GM12878 (cell line): ENCODE data around the gene KRTAP1-3. TPM values are rescaled to one million over a fixed set of nuclear protein-coding genes. Genes with fewer than 3 reads are reported as not detected.

Source experiments
- ATAC-seq: fragments of 200-7000 bp; cut with Tn5 transposase; 3 replicates; pipeline ENCODE4 v1.9.1; 2020; ENCODE audit warnings: mild to moderate bottlenecking, moderate library complexity
- BruUV-seq: library from RNA; stranded (reverse); fragments of 400-500 nt; replicated peaks from 2 replicates; lab custom pipeline; 2021; lab: Mats Ljungman, UMichigan
- CTCF ChIA-PET: fragments of 300-600 bp; sonication (Branson Sonifier 250); formaldehyde crosslinking; extraction: SDS; loops from one replicate; lab custom pipeline; 2021; ENCODE audit warnings: inconsistent platforms; lab: Yijun Ruan, JAX
- POLR2A ChIA-PET: fragments of 350-600 bp; formaldehyde crosslinking; extraction: SDS; loops from one replicate; lab custom pipeline; 2021; ENCODE audit warnings: inconsistent platforms; lab: Charles Lee
- RAD21 ChIA-PET: fragments of 300-600 bp; sonication (Branson Sonifier 250); formaldehyde crosslinking; loops from one replicate; lab custom pipeline; 2023; ENCODE audit warnings: antibody characterized with exemption; ENCODE audit not compliant: unreplicated experiment; lab: Charles Lee
- SMC1A ChIA-PET: fragments of 300-600 bp; sonication (Branson Sonifier 250); formaldehyde crosslinking; loops from one replicate; lab custom pipeline; 2023; ENCODE audit not compliant: unreplicated experiment, uncharacterized antibody; lab: Charles Lee
- DNase-seq: peaks from one replicate; pipeline ENCODE4 v3.0.0-alpha.2; 2011; ENCODE audit warnings: low read depth, low spot score
- FAIRE-seq: peaks from 3 replicates; lab custom pipeline; 2011; peaks lifted over from hg19 to GRCh38; lab: Jason Lieb, UNC
- H2AFZ ChIP-seq: 2 replicates; pipeline ENCODE4 v1.6.0; 2011; ENCODE audit warnings: low read depth, low read length, control low read depth; ENCODE audit not compliant: control insufficient read depth
- H3K27ac ChIP-seq: 2 replicates; pipeline ENCODE4 v1.5.1; 2011; ENCODE audit warnings: control low read depth; ENCODE audit not compliant: control insufficient read depth, insufficient read depth
- H3K27me3 ChIP-seq, 2 experiments: replicated peaks in 1 of 2; 2 replicates each; pipeline versions ENCODE4 v1.6.0 to v1.6.1; 2011; ENCODE audit warnings: low read length in 1 of 2; ENCODE audit not compliant: control insufficient read depth in 2 of 2, insufficient read depth in 2 of 2
- H3K36me3 ChIP-seq, 2 experiments: 2 replicates each; pipeline ENCODE4 v1.5.1; 2011; ENCODE audit warnings: low read length in 1 of 2; ENCODE audit not compliant: control insufficient read depth in 2 of 2, insufficient read depth in 2 of 2
- H3K4me1 ChIP-seq: 2 replicates; pipeline ENCODE4 v1.6.1; 2011; ENCODE audit warnings: mild to moderate bottlenecking, low read length, moderate library complexity, mixed read lengths; ENCODE audit not compliant: control insufficient read depth, insufficient read depth
- H3K4me2 ChIP-seq: 2 replicates; pipeline ENCODE4 v1.6.0; 2011; ENCODE audit warnings: control low read depth; ENCODE audit not compliant: control insufficient read depth, insufficient read depth
- H3K4me3 ChIP-seq: fragments of 200-600 bp; sonication (generic); 2 replicates; pipeline ENCODE4 v1.5.1; 2016
- H3K79me2 ChIP-seq: 2 replicates; pipeline ENCODE4 v1.6.0; 2011; ENCODE audit warnings: low read length; ENCODE audit not compliant: control insufficient read depth, insufficient read depth
- H3K9ac ChIP-seq: 2 replicates; pipeline ENCODE4 v1.8.0; 2011; ENCODE audit warnings: low read length, control low read depth, mixed read lengths; ENCODE audit not compliant: control insufficient read depth, insufficient read depth
- H3K9me3 ChIP-seq: replicated peaks from 3 replicates; pipeline ENCODE4 v1.5.1; 2011; ENCODE audit warnings: mild to moderate bottlenecking, low read length; ENCODE audit not compliant: control insufficient read depth, insufficient read depth
- H4K20me1 ChIP-seq: 2 replicates; pipeline ENCODE4 v1.6.0; 2011; ENCODE audit not compliant: control insufficient read depth, insufficient read depth
- BACH1 ChIP-seq: fragments of 450-650 bp; IDR thresholded peaks from 2 replicates; pipeline ENCODE4 v1.6.1; 2017; ENCODE audit warnings: mild to moderate bottlenecking, borderline replicate concordance
- BHLHE40 ChIP-seq, 2 experiments: fragments of 450-650 bp in 1 of 2; IDR thresholded peaks; 2 replicates each; pipeline ENCODE4 v1.6.1; 2011 to 2017; ENCODE audit warnings: low read depth in 2 of 2, borderline replicate concordance in 1 of 2, improper control_type of control experiment in 1 of 2, low read length in 1 of 2, mild to moderate bottlenecking in 1 of 2
- CBX5 ChIP-seq: sonication (generic); IDR thresholded peaks from 2 replicates; pipeline ENCODE4 v1.6.1; 2016; ENCODE audit warnings: low read depth, moderate library complexity, mild to moderate bottlenecking, inconsistent platforms
- GATAD2B ChIP-seq: fragments of 450-650 bp; conservative IDR thresholded peaks from 2 replicates; pipeline ENCODE4 v1.6.1; 2017; ENCODE audit warnings: low read depth, mild to moderate bottlenecking, moderate library complexity
- IRF4 ChIP-seq: IDR thresholded peaks from 2 replicates; pipeline ENCODE4 v1.6.1; 2011; ENCODE audit warnings: low read depth, low read length
- KLF5 ChIP-seq: fragments of 450-650 bp; IDR thresholded peaks from 2 replicates; pipeline ENCODE4 v1.6.1; 2014; ENCODE audit warnings: mild to moderate bottlenecking; ENCODE audit not compliant: partially characterized antibody
- MEF2A ChIP-seq: IDR thresholded peaks from 2 replicates; pipeline ENCODE4 v1.6.1; 2011; ENCODE audit warnings: low read depth, mild to moderate bottlenecking, low read length, moderate library complexity; ENCODE audit not compliant: insufficient read depth
- MXI1 ChIP-seq: fragments of 150-350 bp; IDR thresholded peaks from 2 replicates; pipeline ENCODE4 v1.6.1; 2011; ENCODE audit warnings: low read depth, mild to moderate bottlenecking, inconsistent platforms, low read length, improper control_type of control experiment
- MYC ChIP-seq: IDR thresholded peaks from 2 replicates; pipeline ENCODE4 v1.6.1; 2011; ENCODE audit warnings: mild to moderate bottlenecking, low read length, moderate library complexity, inconsistent platforms; ENCODE audit not compliant: insufficient read depth, insufficient replicate concordance, insufficient read length, severe bottlenecking
- SREBF2 ChIP-seq: IDR thresholded peaks from 2 replicates; pipeline ENCODE4 v1.6.1; 2012; ENCODE audit warnings: mild to moderate bottlenecking, low read length
- STAT1 ChIP-seq: fragments of 450-650 bp; conservative IDR thresholded peaks from 2 replicates; pipeline ENCODE4 v1.6.1; 2014; ENCODE audit warnings: antibody characterized with exemption, mild to moderate bottlenecking
- TBL1XR1 ChIP-seq: IDR thresholded peaks from 2 replicates; pipeline ENCODE4 v1.6.1; 2012; ENCODE audit warnings: low read depth, low read length, improper control_type of control experiment
- WGBS: methylation state at CpG from one replicate; pipeline ENCODE4 v1.1.6; 2016; ENCODE audit warnings: low lambda C conversion rate; ENCODE audit not compliant: insufficient replicate concordance, insufficient coverage; ENCODE audit errors: missing lambda C conversion rate; 5-methylcytosine and 5-hydroxymethylcytosine counted together
- in situ Hi-C: fragments of 300-500 bp; cut with MboI; formaldehyde crosslinking; loops from 9 replicates; pipeline ENCODE4 v1.14.3; 2018; ENCODE audit warnings: mixed read lengths
- intact Hi-C: fragments of 100-400 bp; cut with micrococcal nuclease; formaldehyde crosslinking; loops from one replicate; pipeline ENCODE4 v1.14.2; 2022; ENCODE audit not compliant: unreplicated experiment
- polyA plus RNA-seq, 11 experiments: library from polyadenylated mRNA; depleted of rRNA in 4 of 11; unstranded in 6 of 11; stranded (reverse) in 5 of 11; fragments of >200 nt; fragmentation: Nextera tagmentation in 4 of 11; fragmentation: Illumina TruSeq in 1 of 11; extraction: Ambion mirVana in 4 of 11; extraction: Trizol in 1 of 11; gene quantifications; 1 replicate in 1 of 11; 2 replicates in 10 of 11; pipeline versions ENCODE4 v1.2.1 to v1.2.3, GENCODE V29; 2011 to 2016; ENCODE audit warnings: inconsistent platforms in 2 of 11, missing spikeins in 2 of 11, low read depth in 1 of 11
- total RNA-seq, 4 experiments: library from RNA; depleted of rRNA in 3 of 4; stranded (reverse); fragments of >200 nt in 3 of 4; fragmentation: Illumina TruSeq in 1 of 4; extraction: Trizol in 1 of 4; gene quantifications; 2 replicates each; pipeline versions ENCODE4 v1.2.1 to v1.2.3, GENCODE V29; 2013 to 2021
- TF ChIP-seq, protein P1 (sequence below): fragments of 450-650 bp; IDR thresholded peaks from 2 replicates; pipeline ENCODE4 v1.6.1; 2016; ENCODE audit warnings: mild to moderate bottlenecking, moderate library complexity, borderline replicate concordance
- TF ChIP-seq, protein P2 (sequence below): fragments of 450-650 bp; IDR thresholded peaks from 2 replicates; pipeline ENCODE4 v1.6.1; 2017; ENCODE audit warnings: mild to moderate bottlenecking
- TF ChIP-seq, protein P3 (sequence below): IDR thresholded peaks from 2 replicates; pipeline ENCODE4 v1.6.1; 2011; ENCODE audit warnings: low read depth, mild to moderate bottlenecking, low read length, moderate library complexity, borderline replicate concordance; ENCODE audit errors: extremely low read depth

KRTAP1-3 gene
- total and polyA plus RNA-seq, 10 of the 15 experiments (the other 5 are each of a cell fraction or from before 2014, with no cell fraction given) = not detected

DNA sequence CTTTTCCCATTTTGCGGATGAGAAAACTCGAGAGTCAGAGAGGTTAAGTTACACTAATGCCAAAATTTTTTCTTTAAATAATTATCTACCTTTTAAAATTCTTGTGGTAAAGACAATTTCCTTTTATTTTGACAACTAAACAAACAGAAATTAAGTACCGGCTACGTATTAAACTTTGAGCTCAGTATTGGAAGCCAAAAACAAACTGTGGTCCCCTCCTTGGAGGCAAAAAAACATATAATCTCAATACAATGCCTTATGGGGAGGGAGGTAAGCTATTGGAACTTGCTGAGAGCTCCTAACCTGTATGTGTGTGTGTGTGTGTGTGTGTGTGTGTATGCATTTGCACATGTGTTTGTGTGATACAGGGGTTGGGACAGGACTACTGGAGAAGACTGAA, 28.8 kb upstream of the KRTAP1-3 start:
- Histone ChIP-seq H3K36me3 (no peaks in the 10 kb centered on the region), H3K4me2 (no peak overlapping the region), H3K9me3 (no peaks in the 10 kb centered on the region), H3K9ac (no peak overlapping the region), H4K20me1 (no peaks in the 10 kb centered on the region), H3K27me3 (no peaks in the 10 kb centered on the region; a peak in 1 of 4 replicates), H3K79me2 (no peaks in the 10 kb centered on the region), H3K27ac (no peak overlapping the region), H3K4me3 (no peak overlapping the region), H3K4me1 (no peaks in the 10 kb centered on the region), H2AFZ (no peak overlapping the region)
- intact Hi-C loops = no loop called here
- ChIA-PET CTCF (no interaction called here), SMC1A (no interaction called here), RAD21 (no interaction called here), POLR2A (no interaction called here)
- WGBS = 20% methylated on average over 4 of the region's 4 CpGs
- ATAC-seq (no peak), FAIRE-seq (no peak), DNase-seq (no peak)
- BruUV-seq = no TSS peak
- in situ Hi-C loops = no loop called here
- TF ChIP-seq, protein P1, sequence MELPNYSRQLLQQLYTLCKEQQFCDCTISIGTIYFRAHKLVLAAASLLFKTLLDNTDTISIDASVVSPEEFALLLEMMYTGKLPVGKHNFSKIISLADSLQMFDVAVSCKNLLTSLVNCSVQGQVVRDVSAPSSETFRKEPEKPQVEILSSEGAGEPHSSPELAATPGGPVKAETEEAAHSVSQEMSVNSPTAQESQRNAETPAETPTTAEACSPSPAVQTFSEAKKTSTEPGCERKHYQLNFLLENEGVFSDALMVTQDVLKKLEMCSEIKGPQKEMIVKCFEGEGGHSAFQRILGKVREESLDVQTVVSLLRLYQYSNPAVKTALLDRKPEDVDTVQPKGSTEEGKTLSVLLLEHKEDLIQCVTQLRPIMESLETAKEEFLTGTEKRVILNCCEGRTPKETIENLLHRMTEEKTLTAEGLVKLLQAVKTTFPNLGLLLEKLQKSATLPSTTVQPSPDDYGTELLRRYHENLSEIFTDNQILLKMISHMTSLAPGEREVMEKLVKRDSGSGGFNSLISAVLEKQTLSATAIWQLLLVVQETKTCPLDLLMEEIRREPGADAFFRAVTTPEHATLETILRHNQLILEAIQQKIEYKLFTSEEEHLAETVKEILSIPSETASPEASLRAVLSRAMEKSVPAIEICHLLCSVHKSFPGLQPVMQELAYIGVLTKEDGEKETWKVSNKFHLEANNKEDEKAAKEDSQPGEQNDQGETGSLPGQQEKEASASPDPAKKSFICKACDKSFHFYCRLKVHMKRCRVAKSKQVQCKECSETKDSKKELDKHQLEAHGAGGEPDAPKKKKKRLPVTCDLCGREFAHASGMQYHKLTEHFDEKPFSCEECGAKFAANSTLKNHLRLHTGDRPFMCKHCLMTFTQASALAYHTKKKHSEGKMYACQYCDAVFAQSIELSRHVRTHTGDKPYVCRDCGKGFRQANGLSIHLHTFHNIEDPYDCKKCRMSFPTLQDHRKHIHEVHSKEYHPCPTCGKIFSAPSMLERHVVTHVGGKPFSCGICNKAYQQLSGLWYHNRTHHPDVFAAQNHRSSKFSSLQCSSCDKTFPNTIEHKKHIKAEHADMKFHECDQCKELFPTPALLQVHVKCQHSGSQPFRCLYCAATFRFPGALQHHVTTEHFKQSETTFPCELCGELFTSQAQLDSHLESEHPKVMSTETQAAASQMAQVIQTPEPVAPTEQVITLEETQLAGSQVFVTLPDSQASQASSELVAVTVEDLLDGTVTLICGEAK = no peak
- TF ChIP-seq SREBF2 (no peak), KLF5 (no peak), MXI1 (no peak), TBL1XR1 (no peak), CBX5 (no peak), GATAD2B (no peak), MYC (no peak), MEF2A (no peak), BHLHE40 (IDR thresholded peaks at IDR 0.05; ENCODE audit: borderline replicate concordance in 1 of 2, low read depth in 2 of 2, low read length in 1 of 2) (no peak), STAT1 (no peak), BACH1 (no peak), IRF4 (no peak)
- TF ChIP-seq, protein P2, sequence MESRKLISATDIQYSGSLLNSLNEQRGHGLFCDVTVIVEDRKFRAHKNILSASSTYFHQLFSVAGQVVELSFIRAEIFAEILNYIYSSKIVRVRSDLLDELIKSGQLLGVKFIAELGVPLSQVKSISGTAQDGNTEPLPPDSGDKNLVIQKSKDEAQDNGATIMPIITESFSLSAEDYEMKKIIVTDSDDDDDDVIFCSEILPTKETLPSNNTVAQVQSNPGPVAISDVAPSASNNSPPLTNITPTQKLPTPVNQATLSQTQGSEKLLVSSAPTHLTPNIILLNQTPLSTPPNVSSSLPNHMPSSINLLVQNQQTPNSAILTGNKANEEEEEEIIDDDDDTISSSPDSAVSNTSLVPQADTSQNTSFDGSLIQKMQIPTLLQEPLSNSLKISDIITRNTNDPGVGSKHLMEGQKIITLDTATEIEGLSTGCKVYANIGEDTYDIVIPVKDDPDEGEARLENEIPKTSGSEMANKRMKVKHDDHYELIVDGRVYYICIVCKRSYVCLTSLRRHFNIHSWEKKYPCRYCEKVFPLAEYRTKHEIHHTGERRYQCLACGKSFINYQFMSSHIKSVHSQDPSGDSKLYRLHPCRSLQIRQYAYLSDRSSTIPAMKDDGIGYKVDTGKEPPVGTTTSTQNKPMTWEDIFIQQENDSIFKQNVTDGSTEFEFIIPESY = no peak
- TF ChIP-seq, protein P3, sequence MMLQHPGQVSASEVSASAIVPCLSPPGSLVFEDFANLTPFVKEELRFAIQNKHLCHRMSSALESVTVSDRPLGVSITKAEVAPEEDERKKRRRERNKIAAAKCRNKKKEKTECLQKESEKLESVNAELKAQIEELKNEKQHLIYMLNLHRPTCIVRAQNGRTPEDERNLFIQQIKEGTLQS = no peak
